HS-5 (cell line): ENCODE measurements around the gene URAD.
"Not testable (repeated sequence)": the region's sequence is repeated elsewhere in the genome, so short reads cannot be mapped to it uniquely, and the experiment has no call there.

Experiments
- DNase-seq: peaks from one replicate; pipeline ENCODE4 v3.0.0-alpha.2; 2012; ENCODE audit warnings: low read depth

Gene URAD

DNA sequence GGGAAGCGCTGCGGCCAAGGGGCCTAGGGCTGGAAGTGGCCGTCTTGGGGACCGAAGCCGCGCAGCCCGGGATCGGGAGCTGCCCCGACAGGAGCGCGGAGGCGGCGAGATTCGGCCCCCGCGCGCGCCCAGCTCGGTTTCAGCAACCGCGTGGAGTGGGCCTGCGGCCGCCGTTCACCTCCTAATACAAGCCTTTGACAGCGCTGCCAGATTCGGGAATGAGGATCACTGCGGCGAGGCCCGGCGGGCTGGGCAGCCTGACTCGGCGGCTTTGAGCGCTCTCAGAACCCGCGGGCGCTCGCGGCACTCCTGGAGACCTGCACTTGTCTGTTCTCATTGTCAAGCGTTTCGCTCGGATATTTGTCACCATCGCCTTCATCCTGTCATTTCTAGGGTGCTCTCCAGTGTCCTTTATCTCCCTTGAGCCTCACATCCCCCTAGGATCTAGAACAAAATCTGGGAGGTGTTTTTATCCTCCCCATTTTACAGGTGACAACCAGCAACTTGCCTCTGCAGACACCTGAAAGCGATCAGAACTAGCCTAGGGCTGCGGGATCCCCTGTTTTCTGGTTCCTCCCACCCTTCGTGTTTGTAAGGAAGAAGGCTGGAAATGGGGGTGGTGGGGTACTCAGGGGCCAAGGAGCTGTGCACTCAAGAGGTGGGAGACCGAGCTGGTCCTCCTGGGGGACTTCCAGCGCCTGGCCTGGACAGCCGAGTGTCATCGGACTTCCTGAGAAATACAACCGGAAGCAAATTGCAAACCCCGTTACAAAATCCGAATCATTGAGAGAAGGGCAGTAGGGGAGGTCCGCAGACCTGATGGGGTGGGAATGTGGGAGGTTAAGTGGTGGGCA, 17.9 kb downstream of the URAD start:
- DNase-seq, result no peak

DNA sequence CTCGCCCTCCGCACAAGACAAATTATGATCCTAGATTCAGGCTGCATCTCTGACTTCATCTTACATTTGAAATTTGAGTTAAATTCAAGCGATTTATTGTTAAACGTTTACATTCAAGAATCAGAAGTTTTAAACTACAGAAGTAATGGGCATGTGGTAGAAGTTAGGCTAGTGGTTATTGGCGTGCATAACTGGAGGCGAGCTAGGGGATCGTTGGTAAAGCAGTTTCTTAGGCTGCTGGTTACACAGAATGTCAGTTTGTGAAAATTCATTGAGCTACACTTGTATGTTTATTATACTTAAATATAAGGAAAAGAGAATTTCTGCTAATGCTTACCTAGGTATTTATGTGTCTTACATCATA, 18.6 kb downstream of the URAD start:
- DNase-seq, result no peak

DNA sequence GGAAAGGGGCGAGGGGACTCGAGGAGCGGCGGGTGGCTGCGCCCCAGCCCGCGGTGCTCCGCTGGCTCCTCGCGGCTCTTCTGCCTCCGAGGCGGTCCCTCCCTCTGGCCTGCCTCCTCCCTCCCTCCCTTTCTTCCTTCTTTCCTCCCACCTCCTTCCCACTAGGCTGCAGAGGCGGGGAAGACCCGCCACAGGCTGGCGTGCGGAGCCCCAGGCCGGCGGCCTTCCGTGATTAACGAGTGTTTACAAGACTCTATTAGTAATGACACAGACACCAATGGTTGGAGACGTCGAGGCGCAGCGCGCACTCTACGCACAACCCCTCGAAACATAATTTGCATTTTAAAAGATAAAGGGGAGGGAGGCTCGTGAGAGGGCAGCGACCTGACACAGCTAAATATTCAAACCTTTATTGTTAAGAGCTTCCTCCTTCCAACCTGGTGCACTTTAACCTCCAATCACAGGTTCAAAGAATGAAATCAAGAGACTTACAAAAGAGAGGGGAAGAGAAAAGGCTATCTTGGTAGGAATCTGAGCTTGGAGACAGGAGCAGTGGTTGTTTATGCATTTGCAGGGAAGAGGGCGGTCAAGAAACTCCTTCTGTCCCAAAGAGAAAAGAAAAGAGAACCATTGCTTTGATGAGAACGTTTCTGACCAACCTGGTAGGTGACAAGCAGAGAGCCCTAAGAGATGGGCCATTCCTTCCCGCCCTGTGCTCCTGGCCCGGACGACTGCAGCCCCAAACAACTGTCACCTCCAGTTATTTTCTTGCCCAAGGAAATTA, 19.2 kb downstream of the URAD start, which contains the start of gene CDX2:
Gene CDX2, minus strand, starts transcription at position 234 of the 784 bp plus-strand sequence. CDS start 309 bp downstream, outside the sequence.
- DNase-seq, result no peak

GRCh38 chr13:27968316-27969081, 20.0 kb downstream of the URAD start:
- no peak for DNase-seq

- DNase-seq, result no peak
Measured at GRCh38 chr13:27967736-27968315, 20.7 kb downstream of the URAD start.

GRCh38 chr13:27967203-27967735, 21.2 kb downstream of the URAD start:
- no peak for DNase-seq

DNA sequence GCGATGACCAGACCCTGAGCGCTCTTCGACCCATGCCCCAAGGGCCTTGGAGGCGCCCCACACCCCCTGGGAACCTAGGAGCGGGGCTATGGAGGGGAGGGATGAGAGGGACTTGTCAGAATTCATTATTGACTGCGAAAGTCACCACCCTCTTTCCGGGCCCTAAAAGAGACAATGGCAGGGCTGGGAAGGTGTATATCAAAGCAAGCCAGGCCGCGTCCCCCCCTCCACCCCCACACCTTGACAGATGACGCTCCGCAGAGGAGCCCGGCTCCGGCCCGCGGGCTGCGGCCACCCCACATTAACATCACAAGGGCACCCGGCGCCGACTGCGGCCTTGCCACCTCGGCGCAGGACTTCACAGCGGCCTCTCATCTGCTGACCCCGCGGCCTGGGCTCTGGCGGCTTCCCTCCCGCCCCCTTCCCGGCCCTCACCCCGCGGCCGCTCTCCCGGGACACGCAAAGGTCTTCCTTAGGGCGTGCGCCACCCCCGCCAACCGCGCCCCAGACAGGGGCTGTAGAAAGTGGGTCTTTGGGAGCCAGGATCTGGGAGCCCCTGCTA, 21.8 kb downstream of the URAD start:
- no peak for DNase-seq

DNA sequence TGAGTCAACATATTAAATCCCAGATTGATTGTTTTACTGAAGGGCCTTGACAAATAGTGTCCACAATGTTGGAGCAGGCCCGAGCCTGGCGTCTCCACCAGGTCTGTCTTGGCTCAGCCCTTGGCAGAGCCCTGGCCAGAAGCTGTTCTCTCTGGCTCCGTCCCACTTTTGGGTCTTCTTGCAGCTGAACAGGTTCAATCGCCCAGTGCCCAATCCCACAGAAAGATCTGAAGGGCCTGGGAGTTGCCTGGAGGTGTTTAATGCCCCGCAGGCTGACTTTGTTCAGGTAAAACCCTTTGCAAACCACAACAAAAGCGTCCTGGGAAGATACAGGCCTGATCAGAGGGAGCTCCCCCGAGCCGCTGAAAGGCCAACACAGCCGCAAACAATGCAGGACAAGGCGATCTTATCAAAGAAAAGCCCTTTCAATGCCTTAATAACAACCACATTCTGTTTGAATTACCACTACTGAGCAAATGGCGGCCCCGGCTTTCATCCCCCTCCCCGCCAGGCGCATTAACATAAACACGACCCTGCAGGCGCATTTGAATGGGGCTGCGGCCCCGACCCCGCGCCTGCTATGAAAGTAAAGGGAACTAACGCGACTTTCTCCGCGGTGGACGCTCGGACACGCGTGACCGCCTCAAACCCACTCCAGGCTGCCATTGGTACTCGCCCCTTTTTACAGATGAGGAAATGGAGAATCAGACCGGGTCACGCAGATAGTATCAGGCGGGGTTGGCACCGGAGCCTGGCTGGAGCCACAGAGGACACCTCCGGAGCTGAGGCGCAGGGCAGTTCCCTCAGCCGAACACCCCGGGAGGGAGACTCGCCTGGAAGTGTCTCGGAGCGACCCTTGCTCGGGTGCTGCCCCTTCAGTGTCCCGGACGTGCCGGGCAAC, 22.5 kb downstream of the URAD start:
- no peak for DNase-seq

- DNase-seq, result no peak
Measured at GRCh38 chr13:27965343-27965739, 23.2 kb downstream of the URAD start.

- DNase-seq, result no peak
Measured at GRCh38 chr13:27964741-27965323, 23.7 kb downstream of the URAD start.

DNA sequence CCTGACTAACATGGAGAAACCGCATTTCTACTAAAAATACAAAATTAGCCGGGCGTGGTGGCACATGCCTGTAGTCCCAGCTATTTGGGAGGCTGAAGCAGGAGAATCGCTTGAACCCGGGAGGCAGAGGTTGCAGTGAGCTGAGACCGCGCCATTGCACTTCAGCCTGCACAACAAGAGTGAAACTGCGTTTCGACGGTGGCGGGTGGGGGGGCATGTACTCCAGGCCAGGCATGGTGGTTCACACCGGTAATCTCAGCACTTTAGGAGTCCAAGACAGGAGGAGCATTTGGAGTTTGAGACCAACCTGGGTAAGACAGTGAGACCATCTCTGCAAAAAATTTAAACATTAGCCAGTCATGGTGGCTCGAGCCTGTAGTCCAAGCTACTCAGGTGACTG, 24.3 kb downstream of the URAD start:
- DNase-seq, result not testable (repeated sequence)

DNA sequence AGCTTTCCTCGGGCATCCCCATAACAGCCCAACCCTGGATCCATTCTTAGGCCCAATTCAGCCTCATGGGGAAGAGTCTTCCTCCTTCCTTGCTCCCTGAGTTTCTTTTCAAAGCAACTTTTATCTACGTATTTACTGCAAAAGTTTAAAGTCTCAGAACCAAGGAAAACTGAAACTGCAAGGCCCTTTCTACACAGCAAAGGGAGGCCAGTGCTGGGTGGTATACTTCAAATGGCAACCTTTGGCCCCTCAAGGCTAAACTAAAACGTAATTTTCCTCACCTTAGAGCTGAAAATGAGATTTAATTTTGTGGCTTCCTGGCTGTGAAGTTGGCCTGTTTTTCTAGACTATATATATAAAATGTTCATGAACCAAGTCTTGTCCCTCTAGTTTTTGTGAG, 25.0 kb downstream of the URAD start:
- DNase-seq, result no peak

- no peak for DNase-seq
Measured at GRCh38 chr13:27962982-27963381, 25.5 kb downstream of the URAD start.

DNA sequence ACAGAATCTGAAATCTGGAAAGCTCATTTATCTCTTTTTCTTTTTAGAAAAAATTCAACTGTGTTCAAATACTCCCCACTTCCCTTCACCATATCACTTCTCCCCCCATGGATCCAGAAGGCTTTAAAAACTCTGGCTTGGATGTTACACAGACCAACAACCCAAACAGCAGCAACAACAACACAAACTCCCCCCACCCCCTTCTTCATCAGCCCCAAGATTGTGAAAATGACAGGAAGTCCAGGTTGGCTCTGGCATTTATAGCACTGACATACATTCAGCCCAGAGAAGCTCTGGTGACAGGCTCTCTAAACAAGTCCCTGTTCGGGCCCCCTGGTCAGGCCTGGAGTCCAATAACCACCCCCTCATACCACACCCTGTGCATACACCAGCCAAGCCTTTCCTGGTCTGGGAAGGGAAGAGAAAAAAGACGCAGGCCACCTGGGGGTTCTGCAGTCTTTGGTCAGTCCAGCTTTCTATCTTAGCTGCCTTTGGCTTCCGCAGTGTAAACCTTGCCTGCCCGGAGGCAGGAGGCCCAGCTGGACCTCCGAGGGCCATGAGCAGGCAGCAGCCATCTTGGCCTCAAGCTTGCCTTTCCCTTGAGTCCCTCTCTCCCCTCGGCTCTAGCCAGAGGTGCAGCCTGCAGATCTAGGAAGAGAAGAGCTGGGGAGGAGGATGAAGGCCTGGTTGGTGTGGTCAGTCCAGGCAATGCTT, 26.2 kb downstream of the URAD start:
- DNase-seq, result no peak

DNA sequence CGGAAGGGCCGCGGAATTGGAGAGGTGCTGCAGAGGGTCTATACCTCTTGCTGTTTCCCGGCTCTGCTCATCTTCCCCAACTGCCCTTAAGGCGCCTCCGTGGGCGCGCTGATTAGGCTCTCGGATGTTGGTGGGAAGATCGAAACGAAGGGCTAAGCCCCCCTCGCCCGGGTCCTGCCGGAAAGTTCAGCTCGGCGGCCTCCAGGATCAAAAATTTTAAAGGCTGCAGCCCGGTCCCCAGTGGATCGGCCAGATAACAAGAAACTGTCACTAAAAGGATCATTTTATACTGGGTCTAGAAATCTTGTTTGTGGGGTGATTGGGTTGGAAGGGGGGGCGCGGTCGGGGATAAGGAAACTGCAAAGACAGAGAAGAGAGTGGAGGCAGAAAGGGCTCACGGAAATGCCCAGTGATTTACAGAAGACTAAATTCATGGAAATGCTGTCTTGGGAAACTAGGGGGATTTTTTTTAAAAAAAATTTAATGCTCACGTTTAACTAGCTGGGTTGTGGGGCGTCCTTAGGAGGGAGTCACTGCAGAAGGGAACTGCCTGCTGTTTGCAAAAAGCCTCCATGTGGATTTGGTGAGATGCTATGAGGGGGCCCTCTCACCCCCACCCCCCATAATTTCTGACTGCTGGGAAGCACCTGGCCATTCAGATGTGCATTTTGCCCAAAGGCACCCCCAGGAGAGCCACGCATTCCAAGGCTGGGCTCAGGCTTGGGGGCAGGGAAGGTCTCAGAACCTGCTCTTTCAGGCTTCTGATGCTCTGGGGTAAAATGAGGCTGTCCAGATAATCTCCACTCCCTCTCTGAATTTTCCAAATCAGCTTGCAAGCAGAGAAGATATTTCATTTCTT, 27.0 kb downstream of the URAD start:
- DNase-seq, result no peak

DNA sequence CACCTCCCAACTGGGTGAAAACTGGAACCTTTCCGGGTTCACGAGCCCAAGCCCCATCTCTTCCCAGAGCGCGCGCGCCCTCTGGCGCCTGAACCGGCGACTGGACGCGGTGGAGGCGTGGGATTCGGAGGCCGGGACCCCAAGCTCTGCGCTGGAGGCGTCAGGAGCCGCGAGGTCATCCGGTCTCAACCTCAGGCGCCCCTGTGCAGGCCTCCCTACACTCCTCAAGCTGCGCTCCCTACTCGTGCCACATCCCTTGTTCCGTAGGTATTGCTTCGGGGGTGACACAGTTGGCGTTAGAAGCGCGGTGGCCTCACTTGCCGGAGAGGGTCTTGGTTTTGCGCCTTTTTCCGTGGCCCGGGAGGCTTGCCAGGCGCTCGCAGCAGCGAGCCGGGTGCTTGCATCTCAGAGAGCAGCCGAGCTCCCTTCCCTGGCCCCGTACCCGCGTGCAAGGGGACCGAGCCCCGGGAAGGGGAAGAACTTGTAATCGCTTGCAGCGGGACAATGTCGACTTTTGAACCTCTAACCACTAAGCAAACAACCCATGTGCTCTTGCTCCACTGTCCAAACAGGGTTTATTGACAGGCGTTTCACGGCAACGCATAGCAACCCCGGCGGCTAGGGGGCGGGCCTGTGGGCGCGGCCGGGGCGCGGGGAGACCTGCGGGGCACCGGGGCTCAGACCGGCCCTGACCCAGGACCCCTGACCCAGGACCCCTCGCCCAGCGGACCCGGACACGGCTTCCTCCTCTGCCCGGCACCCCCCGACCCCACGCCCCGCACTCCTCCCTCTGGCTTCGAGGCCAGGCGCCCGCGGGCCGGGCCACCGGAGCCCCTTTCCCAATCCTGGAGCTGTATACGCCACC, 27.9 kb downstream of the URAD start:
- no peak for DNase-seq

- DNase-seq, result no peak
Measured at GRCh38 chr13:27959976-27960361, 28.5 kb downstream of the URAD start.
